Tibial nerve (tissue), 3 donors: ENCODE measurements around the gene ASB13.

Experiments
- CTCF ChIP-seq, 5 experiments: fragments of 200-600 bp in 3 of 5; fragments of 450-650 bp in 2 of 5; sonication (generic) in 3 of 5; IDR thresholded peaks; one replicate each; pipeline ENCODE4 v1.5.1; 2016 to 2019; ENCODE audit warnings: antibody characterized with exemption in 5 of 5, mild to moderate bottlenecking in 3 of 5, moderate library complexity in 2 of 5
- POLR2A ChIP-seq, 2 donors: fragments of 450-650 bp; IDR thresholded peaks; one replicate each; pipeline ENCODE4 v1.6.1; 2017; ENCODE audit warnings: antibody characterized with exemption in 2 of 2, mild to moderate bottlenecking in 2 of 2, moderate library complexity in 2 of 2

DNA sequence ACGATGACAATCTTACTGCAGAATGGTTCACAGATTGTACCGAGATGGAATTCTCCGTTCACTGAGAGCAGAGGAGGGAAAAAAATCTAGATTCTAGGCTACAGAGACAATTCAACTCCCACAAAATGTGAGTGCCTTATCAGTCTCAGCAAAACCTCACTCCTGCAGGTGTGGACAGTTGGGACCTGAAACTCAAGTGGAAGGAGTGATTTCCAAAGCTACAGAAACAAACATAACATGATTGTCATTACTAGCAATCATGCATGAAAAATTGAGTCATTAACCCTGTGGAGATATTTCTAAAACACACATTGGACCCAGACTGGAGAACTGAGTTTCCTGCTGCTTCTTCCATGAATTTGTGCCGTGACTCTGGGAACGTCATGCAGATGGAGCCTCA is 71.3 kb downstream of the ASB13 start:
- TF ChIP-seq CTCF (IDR thresholded peaks at IDR 0.05) = no peak
- TF ChIP-seq POLR2A (IDR thresholded peaks at IDR 0.05) = no peak
